Measurements from ENCODE around the gene UNK.
"Not testable (repeated sequence)": the region's sequence is repeated elsewhere in the genome, so short reads cannot be mapped to it uniquely, and the experiment has no call there.

UNK gene

DNA sequence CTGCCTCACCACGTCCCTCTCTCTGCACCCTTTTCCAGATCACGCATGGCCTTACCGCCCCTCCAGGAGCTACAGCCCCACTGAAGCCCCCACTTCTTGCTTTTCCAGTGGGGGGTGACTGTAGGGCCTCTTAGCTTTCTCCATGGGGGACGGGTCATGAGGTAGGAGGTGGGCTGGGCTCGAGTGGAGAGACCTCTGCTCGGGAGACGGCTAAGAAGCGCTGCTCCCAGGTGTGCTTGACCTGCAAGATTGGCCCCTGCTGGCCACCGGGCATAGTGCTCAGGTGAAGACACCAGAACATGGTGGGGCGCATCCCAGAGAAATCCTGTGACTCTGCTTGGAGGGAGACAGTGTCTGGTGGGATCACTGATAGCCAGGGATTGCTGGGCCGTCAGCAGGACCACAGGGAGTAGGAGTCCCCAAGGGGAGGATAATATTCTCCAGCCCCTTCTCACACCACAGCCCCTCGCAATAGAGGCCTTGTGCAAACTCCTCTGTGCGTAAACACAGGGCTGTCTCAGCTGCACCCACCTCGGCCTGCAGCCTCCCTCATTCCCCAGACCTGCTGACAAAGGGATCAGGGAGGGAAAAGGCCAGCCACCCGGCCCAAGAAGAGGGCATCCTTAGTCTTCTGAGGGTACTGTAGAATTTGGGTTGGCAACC is 10.7 kb upstream of the UNK start:
- DNase-seq = no peak

DNA sequence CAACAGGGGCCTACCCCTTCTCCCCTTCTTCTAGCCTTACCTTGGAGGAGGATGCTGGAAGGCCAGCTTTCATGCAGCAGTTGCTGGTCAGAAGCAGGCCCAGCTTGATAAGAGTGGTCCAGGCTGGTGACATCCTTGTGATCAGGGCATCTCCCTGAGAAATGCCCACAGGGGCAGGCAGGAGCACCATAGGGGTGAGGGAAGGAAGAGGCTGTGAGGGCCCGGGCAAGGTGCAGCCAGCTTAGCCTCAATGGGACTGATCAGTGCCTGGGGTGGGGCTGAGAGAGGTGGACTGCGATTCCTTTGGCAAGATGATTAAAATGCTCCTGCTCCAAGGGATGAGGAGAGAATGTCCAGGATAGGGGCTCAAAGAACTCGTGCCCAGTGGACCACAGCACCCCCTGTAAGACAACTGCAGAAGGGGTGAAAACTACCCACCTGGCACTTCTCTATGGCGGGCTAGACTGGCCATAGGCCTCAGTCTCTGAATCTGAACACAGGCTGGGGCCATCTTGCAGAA is 10.1 kb upstream of the UNK start:
- no peak for DNase-seq

DNA sequence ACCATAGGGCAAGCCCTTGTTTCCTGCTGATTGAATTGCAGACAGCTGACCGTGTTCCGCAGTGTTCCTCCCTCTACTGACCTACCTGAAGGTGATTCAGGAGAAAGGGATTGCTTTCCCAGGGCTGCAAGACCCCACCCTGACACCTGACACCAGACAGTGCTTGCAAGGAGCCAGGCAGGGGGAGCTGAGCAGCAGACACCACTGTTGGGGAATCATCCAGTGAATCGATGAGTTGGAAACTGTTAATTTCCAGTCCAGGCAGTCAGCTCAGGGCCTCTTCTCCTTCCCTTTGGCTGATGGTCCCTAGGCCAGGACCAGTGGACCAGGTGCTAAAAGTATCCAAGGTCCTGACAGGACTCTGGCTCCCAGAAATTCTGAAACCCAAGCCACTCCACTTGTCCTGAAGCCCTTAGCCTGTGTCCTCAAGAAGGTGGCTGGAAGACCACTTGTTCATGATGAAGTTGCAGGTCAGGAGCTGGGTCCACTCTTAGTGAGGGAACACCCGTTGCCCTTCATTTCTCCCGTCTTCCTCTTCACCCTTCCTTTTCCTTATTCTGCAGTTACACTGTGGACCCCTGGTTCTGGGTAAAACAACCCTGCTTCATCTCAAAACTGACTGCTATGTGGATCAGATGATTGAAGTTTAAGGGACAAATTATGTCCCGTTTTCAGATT is 9.5 kb upstream of the UNK start:
- DNase-seq = no peak

DNA sequence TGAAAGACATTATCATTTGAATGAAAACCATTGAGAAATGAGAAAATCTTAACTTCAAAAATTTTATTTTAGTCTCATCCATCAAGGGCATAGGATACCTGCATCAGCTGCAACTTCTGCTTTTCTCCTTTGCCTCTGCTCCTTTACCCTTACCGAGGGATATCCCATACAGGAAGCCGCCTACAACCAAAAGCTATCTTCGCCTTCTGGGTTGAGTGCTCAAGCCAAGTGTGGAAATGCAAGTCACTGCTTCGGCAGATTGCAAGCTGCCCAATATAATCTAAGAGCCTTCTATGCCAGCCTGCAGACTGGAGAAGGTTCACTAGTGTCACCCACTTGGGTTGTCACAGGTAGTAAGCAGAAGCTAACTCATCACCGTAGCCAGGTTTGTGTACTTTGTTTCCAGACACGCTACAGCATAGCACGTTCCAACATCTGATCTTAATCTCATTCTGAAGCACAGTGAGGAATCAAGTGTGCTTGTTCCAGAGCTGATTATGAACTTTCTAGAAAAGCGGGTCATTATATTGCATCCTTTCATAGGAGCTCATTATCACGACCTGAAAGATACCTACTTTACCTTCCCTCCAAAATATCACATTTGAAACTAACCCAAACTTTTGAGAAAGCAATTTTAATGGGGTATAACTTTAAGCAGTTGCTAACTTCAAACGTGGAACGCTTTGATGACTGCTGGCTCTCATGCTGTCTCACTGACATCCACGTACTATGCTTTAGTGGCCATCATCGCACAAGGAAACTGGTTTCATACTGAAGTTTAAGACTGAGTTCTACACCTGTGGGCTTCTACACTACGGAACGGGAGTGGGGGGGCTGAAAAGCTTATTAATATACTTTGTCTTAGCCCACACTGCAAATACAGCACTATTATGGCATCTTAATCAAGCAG is 8.0 kb upstream of the UNK start:
- no peak for DNase-seq

DNA sequence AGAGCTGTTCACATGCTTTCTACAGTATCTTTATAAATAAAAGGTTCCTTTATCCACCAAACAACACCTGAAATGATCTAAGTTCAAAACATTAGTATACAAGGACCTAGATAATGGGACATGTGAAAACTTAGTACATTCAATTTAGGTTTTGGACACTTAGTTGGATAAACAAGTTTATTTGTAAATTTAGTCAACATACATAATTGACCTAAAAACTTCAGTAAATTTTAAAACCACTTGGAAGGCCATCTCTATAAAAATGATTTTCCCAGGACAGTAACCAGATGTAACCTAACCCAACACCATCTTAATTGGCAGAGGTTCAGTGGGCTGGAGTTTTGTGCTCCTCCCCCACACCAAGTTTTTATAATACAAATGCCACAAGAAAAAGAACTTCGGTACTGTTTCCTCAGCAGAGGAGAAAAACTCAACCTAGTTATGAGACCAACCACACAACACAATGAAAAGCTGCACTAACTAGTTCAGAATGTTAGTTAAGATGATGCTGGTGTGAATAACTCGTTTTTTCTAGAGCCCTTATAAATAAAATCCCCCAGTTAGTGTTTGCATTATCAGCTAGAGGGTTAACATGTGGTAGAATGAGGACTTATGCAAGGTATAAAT is 7.2 kb upstream of the UNK start:
- DNase-seq = no peak

DNA sequence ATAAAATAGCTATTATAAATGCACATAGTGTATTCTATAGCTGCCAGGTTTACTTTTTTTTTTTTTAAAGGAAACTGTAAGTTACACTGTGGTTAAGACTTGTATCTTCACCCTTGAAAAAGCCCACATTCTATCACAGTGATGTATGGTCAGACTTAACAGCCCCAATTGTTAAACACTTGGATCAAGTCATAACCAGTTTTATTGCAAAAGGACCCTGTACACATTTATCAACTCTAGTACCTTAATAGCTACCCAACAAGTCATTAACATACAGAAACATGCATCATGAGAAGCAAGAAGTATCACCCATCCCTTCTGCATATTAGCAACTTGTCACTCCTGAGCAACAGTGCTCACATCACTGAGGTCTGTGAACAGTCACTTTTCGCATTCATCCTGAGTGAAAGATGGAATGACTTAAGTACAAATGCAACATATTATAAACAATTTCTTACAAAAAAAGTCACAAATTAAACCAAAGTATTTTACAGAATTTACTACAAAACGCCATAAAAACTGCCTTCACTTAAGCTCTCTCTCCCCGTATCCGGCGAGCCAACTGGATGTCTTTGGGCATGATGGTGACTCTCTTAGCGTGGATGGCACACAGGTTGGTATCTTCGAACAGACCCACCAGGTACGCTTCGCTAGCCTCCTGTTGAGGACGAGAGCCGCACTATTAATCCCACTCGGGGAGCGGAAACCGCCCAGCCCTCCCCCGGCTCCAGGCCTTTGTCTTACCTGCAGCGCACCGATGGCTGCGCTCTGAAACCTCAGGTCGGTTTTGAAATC is 6.3 kb upstream of the UNK start:
- DNase-seq = not testable (repeated sequence)

DNA sequence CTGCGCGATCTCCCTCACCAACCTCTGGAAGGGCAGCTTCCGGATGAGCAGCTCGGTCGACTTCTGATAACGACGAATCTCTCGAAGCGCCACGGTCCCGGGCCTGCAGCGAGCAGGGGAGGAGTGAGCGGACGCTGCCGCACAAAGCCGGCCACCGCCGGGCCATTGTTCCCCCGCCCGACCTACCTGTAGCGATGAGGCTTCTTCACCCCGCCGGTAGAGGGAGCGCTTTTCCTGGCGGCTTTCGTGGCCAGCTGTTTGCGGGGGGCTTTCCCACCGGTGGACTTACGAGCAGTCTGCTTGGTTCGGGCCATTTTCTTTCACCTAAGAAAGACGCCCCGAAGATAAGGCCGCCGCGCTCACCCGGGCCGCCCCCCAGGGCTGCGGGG is 5.8 kb upstream of the UNK start:
- peak; percentile 44 for DNase-seq

DNA sequence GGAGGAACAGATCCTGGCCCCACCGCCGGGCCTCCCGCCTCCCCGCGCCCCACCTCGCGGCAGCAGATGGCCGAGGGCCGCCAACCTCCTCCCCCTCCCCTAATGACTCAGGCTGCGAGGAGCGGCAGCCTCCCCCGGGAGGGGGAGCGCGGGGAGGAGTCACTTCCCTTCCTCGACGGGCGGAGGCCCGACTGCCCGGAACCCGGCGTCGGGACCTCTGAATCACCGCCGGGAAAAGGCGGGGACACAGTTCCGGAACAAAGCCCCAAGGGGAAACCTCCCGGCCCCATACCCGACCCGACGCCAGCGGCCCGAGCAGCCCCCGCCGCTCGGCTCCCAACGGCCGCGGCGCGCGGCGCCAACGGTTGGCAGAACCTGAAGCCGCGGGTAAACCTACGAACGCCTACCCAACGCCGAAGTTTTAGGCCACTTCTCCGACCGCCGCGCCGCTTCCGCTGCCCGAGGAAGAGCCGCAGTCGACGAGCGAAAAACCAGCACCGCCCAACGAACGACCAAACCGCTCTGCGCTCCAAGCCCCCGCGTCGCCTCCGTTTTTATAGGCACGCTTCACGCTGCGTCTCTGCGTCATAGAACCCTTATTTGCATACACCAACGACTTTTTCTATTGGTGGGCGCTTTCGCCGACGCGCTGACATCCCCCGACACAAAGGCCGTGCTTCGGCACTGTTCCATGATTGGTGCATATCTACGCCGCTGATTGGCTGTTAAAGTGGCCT is 5.2 kb upstream of the UNK start:
- DNase-seq = peak; percentile 99

DNA sequence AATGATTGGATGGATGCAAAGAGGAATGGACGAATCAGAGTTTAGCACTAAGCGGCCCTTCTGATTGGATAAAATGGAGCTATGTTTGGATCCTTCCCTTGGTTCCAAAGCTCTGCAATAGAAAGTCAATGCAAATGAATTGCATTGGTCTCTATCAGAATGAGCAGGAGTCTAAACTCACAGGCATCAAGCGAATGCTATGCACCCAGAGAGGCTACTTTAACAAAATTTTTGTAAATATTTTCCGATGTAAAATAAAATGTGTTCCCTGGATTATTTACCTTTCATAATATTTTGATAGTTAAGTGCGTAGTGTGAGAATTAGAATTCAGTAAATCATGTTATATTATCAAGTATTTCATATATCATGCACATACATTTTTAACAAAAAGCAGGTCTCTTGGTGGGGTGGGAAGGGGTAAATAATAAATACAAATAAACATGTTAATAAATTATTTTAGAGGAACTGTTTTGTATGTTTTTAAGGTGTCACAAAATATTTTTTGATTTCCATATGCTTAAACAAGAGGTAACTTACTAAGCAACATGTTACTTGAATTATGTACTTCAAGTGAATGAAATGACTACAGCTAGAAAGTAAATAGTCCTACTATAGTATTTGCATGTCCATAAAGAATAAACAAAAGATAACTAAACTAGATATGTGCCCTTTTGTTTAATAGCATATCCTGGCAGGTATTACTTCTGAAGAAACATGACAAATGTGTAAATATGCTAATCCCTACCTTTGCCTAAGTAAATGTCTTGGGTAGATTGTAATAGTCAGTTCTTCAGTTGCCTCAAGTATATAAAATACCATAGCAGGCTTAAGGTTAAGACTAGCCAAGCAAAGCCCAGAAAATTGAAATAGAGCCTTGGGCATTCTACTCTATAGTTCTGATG is 4.4 kb upstream of the UNK start:
- DNase-seq = peak; percentile 92

DNA sequence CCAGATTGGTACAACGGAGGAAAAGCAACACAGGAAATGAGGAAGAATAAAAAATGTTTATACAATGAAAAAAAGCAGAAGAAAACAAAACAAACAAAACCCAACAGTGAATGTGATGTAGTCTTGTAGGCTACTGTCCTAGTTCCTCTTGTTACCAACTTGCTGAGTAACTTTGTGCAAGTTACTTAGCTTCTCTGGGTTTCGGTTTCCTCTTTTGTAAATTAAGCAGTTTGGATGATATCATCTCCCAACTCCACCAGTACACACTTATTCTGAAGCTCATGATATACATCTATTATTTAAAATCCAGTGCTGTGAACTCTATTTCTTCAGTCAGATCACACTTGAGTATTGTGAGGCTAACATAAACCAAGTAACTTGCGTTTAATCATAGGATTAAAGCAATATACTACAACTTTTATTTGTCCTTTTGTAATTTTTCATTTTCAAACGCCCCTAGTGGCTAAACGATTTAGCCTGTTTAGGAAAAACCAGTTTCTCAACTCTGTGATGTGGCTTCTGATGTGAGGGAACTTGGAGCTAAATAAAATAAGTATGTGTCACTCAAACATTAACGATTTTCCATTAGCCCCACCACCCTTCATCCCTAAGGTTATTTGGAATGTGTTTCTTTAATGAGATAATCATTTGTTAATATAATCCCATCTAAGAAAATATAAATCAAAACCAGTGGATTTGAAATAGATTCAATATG is 1.4 kb upstream of the UNK start:
- peak; percentile 64 for DNase-seq

DNA sequence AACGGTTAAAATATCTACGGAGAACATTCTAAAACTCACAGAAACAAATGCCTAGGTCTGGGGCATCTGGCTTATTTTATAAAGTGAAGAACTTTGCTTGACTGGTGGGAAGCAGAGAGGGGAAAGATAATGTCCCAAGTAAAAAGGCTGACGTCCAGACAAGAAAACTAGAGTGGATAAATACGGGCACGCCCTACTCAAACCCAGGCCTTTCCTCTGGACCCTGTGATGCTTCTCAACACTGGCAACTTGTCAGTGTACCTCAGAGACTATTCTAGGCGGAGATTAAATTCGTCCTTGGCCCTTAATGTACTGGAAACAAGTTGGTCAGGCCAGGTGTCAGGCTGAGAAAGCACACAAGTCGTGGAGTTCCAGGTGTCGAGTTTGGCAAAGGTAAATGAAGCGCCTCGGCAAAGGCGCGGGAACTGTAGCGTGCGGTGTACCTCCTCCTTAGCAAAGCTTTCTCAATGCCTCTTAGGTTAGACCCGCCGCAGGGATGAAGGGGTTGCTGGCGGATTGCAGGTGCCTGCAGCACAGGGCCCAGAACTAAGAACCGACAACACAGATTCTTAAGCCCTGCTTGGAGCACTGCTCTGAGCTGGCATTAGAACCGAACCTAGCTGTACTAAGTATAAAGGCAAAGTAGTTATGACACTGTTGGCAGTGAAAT is 668 bp upstream of the UNK start:
- peak; percentile 68 for DNase-seq

DNA sequence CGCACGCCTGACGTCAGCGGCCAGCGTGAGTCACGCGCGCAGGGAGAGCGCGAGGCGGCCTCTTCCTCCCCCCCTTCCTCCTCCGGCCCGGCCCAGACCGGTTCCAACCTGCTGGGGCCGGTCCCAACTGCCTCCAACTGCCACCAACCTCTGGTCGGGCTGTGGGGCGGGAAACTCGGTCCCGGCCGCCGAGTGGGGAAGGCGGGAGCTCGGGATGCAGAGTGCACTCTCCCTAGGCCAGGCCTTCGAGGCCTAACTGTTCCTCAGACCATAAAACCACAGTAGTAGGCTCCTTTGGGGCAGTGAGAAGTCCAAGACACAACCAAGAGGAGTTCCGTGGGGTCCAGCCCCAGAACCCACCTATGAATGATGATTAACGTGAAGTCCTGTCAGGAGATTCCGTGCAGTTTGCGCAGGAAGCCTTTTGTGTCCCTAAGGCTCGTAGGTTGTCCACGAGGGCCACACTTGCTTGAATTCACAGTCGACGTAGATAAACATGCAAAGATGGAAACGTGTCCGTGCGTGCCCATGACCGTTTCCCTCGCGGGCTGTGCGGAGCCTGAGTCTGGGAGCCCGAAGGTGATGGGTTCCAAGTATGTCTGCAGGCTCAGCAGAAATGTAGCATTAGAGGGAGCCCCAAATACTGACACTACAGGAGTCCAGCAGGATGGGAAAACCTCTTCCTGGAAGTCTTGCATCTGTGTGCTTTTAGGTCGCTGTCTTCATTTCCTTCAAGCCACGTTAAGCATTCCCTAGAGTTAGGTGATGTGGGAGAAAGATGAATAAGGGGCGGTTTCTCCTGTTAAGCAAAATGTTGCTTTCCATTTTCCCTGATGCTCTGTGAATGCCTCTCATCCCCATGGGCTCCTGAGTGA is 647 bp downstream of the UNK start:
- peak; percentile 84 for DNase-seq

DNA sequence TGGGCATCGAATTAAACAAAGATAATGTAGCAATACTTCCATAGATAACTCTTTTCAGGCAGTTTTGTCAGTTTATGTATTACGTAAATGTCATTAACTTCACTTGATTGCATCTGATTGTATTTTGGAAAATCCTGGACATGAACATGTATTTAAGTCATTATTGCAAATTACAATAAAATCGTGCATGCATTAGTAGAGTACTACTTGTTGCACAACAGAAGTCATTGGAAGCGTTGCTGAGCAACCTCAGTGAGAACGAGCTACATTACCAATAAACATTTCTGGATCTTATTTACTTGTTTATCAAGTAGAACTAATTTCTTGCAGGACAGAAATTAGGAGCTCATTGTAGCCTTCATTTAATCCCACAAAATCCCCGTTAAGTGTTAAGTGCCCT is 6.6 kb downstream of the UNK start:
- DNase-seq = no peak

DNA sequence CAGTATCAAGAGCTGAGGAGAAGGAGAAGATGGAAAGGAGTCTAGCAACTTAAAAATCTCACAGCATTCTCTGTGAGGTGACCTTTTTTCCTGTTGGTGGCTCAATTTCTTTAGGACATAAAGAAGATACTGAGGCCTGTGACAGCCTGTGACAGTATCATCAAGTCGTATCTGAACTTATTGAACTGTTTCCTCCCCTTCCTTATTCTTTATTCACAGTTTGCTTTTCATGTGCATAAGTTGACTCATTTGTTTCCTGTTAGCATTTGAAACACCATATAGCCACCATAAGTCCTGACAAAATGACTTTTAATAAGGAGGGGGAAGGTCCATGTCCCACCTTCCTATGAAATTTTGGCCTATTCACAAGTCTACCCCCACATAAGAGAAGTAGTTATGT is 8.9 kb downstream of the UNK start:
- DNase-seq = no peak

DNA sequence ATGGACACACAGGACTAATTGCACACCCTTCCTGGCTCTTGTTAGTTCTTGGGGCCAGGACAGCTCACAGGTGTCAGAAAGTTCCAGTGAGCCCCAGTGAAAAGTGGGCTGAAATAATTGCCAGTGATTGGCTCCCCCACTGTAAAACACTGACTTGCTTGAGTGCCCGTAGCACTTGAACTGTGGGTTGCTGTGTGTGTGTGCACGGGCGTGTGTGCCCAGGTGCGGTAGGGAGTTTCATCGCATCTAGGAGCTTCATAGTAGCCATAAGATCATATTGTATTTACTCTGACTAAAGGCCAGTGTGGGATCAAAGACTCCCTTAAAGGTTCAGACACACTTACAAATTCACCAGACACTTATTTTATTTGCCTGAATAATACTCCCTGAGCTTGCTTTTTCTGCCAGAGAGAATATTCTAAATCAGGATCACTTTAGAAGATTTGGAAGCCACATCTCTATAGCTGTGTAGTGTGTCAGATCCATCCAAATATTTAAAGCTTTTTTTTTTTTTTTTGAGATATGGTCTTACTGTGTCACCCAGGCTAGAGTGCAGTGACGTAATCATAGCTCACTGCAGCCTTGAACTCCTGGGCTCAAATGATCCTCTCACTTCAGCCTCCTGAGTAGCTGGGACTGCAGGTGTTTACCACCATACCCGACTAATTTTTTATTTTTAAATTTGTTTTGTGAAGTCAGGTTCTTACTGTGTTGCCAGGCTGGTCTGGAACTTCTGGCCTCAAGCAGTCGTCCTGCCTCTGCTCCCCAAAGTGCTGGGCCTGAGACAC is 11.4 kb downstream of the UNK start:
- DNase-seq = no peak

DNA sequence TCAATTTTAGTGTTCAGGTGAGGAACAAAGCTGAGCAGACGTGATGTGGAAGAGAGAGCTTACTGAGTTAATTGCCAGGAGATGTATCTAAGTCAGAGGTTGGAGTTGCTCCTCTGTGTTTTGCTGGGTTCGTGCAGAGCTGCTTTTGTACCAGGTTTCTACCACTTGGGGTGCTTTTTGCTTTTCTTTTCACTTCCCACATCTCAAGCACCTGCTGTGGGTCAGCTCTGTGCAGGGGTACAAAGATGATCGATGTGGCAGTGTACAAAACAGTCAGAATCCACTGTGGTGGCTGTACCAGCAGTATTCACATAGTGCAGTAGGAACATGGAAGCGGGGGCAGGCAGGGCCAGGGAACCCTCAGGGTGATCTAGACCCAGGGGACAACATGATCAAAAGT is 14.8 kb downstream of the UNK start:
- DNase-seq = no peak

DNA sequence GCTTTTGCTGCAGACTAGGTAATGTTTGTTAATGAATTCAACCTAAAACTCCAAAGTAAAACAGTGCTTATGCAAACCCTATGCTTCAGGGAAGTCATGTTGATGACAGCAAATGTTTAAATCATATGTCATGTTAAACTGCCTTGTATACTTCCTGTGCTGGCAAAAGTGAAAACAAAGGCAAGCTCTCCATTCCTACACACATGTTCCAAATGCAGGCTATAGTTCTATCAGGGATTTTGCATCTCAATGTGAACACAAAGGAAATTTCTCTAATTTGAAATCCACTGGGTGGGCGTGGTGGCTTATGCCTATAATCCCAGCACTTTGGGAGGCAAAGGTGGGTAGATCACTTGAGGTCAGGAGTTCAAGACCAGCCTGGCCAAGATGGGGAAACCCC is 19.3 kb downstream of the UNK start:
- DNase-seq = no peak

All from NCI-H526 treated with DMSO at 0.1 percent for 48 hours (cell line).